Measurements from ENCODE around the gene MATK.

MATK gene

GRCh38 chr19:3746371-3747056 is 39.7 kb downstream of the MATK start:
- no peak for DNase-seq

GRCh38 chr19:3745363-3746045 is 40.7 kb downstream of the MATK start:
- DNase-seq: no peak

- no peak for DNase-seq
These were observed 42.7 kb downstream of the MATK start for GRCh38 chr19:3743486-3743885.

GRCh38 chr19:3740431-3740830 is 45.8 kb downstream of the MATK start:
- DNase-seq: no peak

- DNase-seq: no peak
These were observed 47.5 kb downstream of the MATK start for GRCh38 chr19:3738477-3739220.

- no peak for DNase-seq
These were observed 48.5 kb downstream of the MATK start for GRCh38 chr19:3737487-3738205.

GRCh38 chr19:3736106-3736724 is 50.0 kb downstream of the MATK start:
- DNase-seq: no peak

- no peak for DNase-seq
These were observed 51.9 kb downstream of the MATK start for GRCh38 chr19:3734310-3734600.

GRCh38 chr19:3733549-3734309 is 52.5 kb downstream of the MATK start:
- no peak for DNase-seq

- no peak for DNase-seq
These were observed 54.1 kb downstream of the MATK start for GRCh38 chr19:3732108-3732507.

- no peak for DNase-seq
These were observed 55.7 kb downstream of the MATK start for GRCh38 chr19:3730457-3730958.
